BLaER1 treated with 17β-estradiol and CSF1 and Interleukin-3, amounts not matched to agents 10 nM and 100 nM (cell line): ENCODE results near the gene CCNT1.
A peak's percentile ranks its signal among the peaks of the same experiment; 100 is the strongest.
"Not testable (repeated sequence)": the region's sequence is repeated elsewhere in the genome, so short reads cannot be mapped to it uniquely, and the experiment has no call there.

Experiments used
- H3K27ac ChIP-seq, 11 experiments: shearing (Covaris generic); formaldehyde crosslinking; 2 replicates each; pipeline ENCODE4 v1.8.1; 2022
- H3K27me3 ChIP-seq, 11 experiments: shearing (Covaris generic); formaldehyde crosslinking; 2 replicates each; pipeline ENCODE4 v1.8.1; 2022
- H3K36me3 ChIP-seq, 11 experiments: shearing (Covaris generic); formaldehyde crosslinking; 2 replicates each; pipeline ENCODE4 v1.8.1; 2022
- H3K4me1 ChIP-seq, 10 experiments: shearing (Covaris generic); formaldehyde crosslinking; 2 replicates each; pipeline ENCODE4 v1.8.1; 2022
- H3K4me2 ChIP-seq, 11 experiments: shearing (Covaris generic); formaldehyde crosslinking; 2 replicates each; pipeline ENCODE4 v1.8.1; 2022
- H3K4me3 ChIP-seq, 10 experiments: shearing (Covaris generic); formaldehyde crosslinking; 2 replicates each; pipeline ENCODE4 v1.8.1; 2022
- H3K9ac ChIP-seq, 11 experiments: shearing (Covaris generic); formaldehyde crosslinking; 2 replicates each; pipeline ENCODE4 v1.8.1; 2022
- H3K9me3 ChIP-seq, 11 experiments: shearing (Covaris generic); formaldehyde crosslinking; replicated peaks in 1 of 11; 2 replicates each; pipeline ENCODE4 v1.8.1; 2022
- H4K20me1 ChIP-seq, 11 experiments: shearing (Covaris generic); formaldehyde crosslinking; 2 replicates each; pipeline ENCODE4 v1.8.1; 2022
- Cebpa-rat ChIP-seq, 11 experiments: shearing (Covaris generic); IDR thresholded peaks; 2 replicates each; pipeline ENCODE4 v1.8.1; 2022

Gene CCNT1

GRCh38 chr12:48678551-48679185 is 37.8 kb downstream of the CCNT1 start:
- Histone ChIP-seq H3K36me3 (peaks cover 52 to 76% (median 71%) of the 10 kb centered on the region in 11 experiments), H3K4me3 (peak overlapping the region; percentile 75 to 94 (median 84); a peak in 15 of 20 replicates), H3K4me2 (peak overlapping the region; percentile 75 to 93 (median 87)), H3K9ac (peak overlapping the region; percentile 16 to 94 (median 45); a peak in 14 of 22 replicates), H3K27me3 (no peaks in the 10 kb centered on the region), H4K20me1 (peaks cover 48 to 82% (median 73%) of the 10 kb centered on the region in 11 experiments; a peak in 21 of 22 replicates), H3K9me3 (no peaks in the 10 kb centered on the region), H3K4me1 (peaks cover 37 to 61% (median 48%) of the 10 kb centered on the region in 10 experiments), H3K27ac (peak overlapping the region in 6 of 11 experiments; percentile 36 to 72 (median 44); a peak in 12 of 22 replicates)
- TF ChIP-seq Cebpa-rat (IDR thresholded peaks at IDR 0.05): no peak

GRCh38 chr12:48671231-48671856 is 45.2 kb downstream of the CCNT1 start:
- H3K9ac ChIP-seq: no peak overlapping the region
- H3K4me3 ChIP-seq: no peak overlapping the region
- H4K20me1 ChIP-seq: peaks cover 84 to 100% (median 95%) of the 10 kb centered on the region in 11 experiments
- peaks cover 0 to 10% (median 0%) of the 10 kb centered on the region in 10 experiments; a peak in 5 of 20 replicates for H3K4me1 ChIP-seq
- TF ChIP-seq Cebpa-rat (IDR thresholded peaks at IDR 0.05): no peak
- no peak overlapping the region for H3K4me2 ChIP-seq
- peaks cover 97 to 100% (median 99%) of the 10 kb centered on the region in 11 experiments for H3K36me3 ChIP-seq
- H3K27me3 ChIP-seq: no peaks in the 10 kb centered on the region
- no peaks in the 10 kb centered on the region for H3K9me3 ChIP-seq
- H3K27ac ChIP-seq: no peak overlapping the region

- Histone ChIP-seq H4K20me1 (peaks cover 67 to 97% (median 83%) of the 10 kb centered on the region in 11 experiments), H3K9me3 (no peaks in the 10 kb centered on the region), H3K4me3 (no peak overlapping the region), H3K4me1 (no peaks in the 10 kb centered on the region), H3K27me3 (no peaks in the 10 kb centered on the region), H3K4me2 (no peak overlapping the region), H3K36me3 (peaks cover 97 to 100% (median 99%) of the 10 kb centered on the region in 11 experiments), H3K9ac (no peak overlapping the region), H3K27ac (no peak overlapping the region)
- TF ChIP-seq Cebpa-rat (IDR thresholded peaks at IDR 0.05): no peak
Observed at GRCh38 chr12:48668996-48669395, 47.5 kb downstream of the CCNT1 start.

GRCh38 chr12:48659863-48660262 is 56.6 kb downstream of the CCNT1 start:
- H3K27me3 ChIP-seq: no peaks in the 10 kb centered on the region
- H3K4me3 ChIP-seq: no peak overlapping the region
- peak in 1 of 11 experiments; percentile 59; a peak in 1 of 22 replicates for TF ChIP-seq Cebpa-rat (IDR thresholded peaks at IDR 0.05)
- no peak overlapping the region for H3K9ac ChIP-seq
- no peaks in the 10 kb centered on the region for H3K9me3 ChIP-seq
- H3K4me1 ChIP-seq: no peaks in the 10 kb centered on the region
- H3K27ac ChIP-seq: no peak overlapping the region
- peaks cover 97 to 100% (median 99%) of the 10 kb centered on the region in 11 experiments for H3K36me3 ChIP-seq
- peaks cover 16 to 88% (median 71%) of the 10 kb centered on the region in 11 experiments; a peak in 19 of 22 replicates for H4K20me1 ChIP-seq
- no peak overlapping the region for H3K4me2 ChIP-seq

- Histone ChIP-seq H3K36me3 (peaks cover 95 to 100% (median 99%) of the 10 kb centered on the region in 11 experiments), H3K9me3 (peaks cover 0 to 3% (median 0%) of the 10 kb centered on the region in 11 experiments; a peak in 3 of 22 replicates), H3K4me1 (no peaks in the 10 kb centered on the region), H3K4me3 (no peak overlapping the region), H3K27me3 (no peaks in the 10 kb centered on the region), H3K9ac (no peak overlapping the region), H3K4me2 (no peak overlapping the region), H3K27ac (no peak overlapping the region), H4K20me1 (peaks cover 6 to 51% (median 36%) of the 10 kb centered on the region in 11 experiments; a peak in 18 of 22 replicates)
- TF ChIP-seq Cebpa-rat (IDR thresholded peaks at IDR 0.05): no peak
Observed at GRCh38 chr12:48651681-48652080, 64.8 kb downstream of the CCNT1 start.

GRCh38 chr12:48645354-48645753 is 71.2 kb downstream of the CCNT1 start:
- not testable (repeated sequence) for H3K9ac ChIP-seq, H3K27ac ChIP-seq, H3K4me2 ChIP-seq, H3K27me3 ChIP-seq, H4K20me1 ChIP-seq, H3K4me1 ChIP-seq, H3K4me3 ChIP-seq
- Histone ChIP-seq H3K9me3 (peaks cover 37 to 64% (median 59%) of the 10 kb centered on the region in 11 experiments), H3K36me3 (peaks cover 76 to 100% (median 93%) of the 10 kb centered on the region in 11 experiments)

- peaks cover 40 to 67% (median 61%) of the 10 kb centered on the region in 11 experiments for H3K9me3 ChIP-seq
Observed at GRCh38 chr12:48643011-48643410, 73.5 kb downstream of the CCNT1 start.

GRCh38 chr12:48641752-48642555 is 74.6 kb downstream of the CCNT1 start:
- peaks cover 42 to 71% (median 64%) of the 10 kb centered on the region in 11 experiments for H3K36me3 ChIP-seq
- not testable (repeated sequence) for H4K20me1 ChIP-seq, H3K27ac ChIP-seq, H3K4me1 ChIP-seq, H3K9ac ChIP-seq, H3K4me2 ChIP-seq, H3K27me3 ChIP-seq
- peaks cover 40 to 66% (median 61%) of the 10 kb centered on the region in 11 experiments for H3K9me3 ChIP-seq
- 0 out of 20 replicates have a peak overlapping the region, but pooled peaks of 1 of the 10 experiments have one; percentile 19 for H3K4me3 ChIP-seq

More at GRCh38 chr12:48643011-48643410, 73.5 kb downstream of the CCNT1 start:
- H3K4me3 ChIP-seq: no peak overlapping the region
- no peaks in the 10 kb centered on the region for H4K20me1 ChIP-seq
- peaks cover 52 to 81% (median 71%) of the 10 kb centered on the region in 11 experiments for H3K36me3 ChIP-seq
- TF ChIP-seq Cebpa-rat (IDR thresholded peaks at IDR 0.05): no peak
- no peaks in the 10 kb centered on the region for H3K4me1 ChIP-seq
- no peak overlapping the region for H3K4me2 ChIP-seq
- H3K27ac ChIP-seq: no peak overlapping the region
- no peak overlapping the region for H3K9ac ChIP-seq
- H3K27me3 ChIP-seq: no peaks in the 10 kb centered on the region

- Histone ChIP-seq H3K27me3 (no peaks in the 10 kb centered on the region), H3K4me2 (no peak overlapping the region), H4K20me1 (no peaks in the 10 kb centered on the region), H3K4me3 (no peak overlapping the region), H3K9me3 (peaks cover 40 to 58% (median 52%) of the 10 kb centered on the region in 11 experiments), H3K27ac (no peak overlapping the region), H3K9ac (no peak overlapping the region), H3K36me3 (peaks cover 31 to 60% (median 53%) of the 10 kb centered on the region in 11 experiments), H3K4me1 (no peaks in the 10 kb centered on the region)
- TF ChIP-seq Cebpa-rat (IDR thresholded peaks at IDR 0.05): no peak
Observed at GRCh38 chr12:48640854-48641253, 75.7 kb downstream of the CCNT1 start.
